Uterus (tissue), 2 donors: ENCODE data around the gene UQCRC1.

Experiments
- CTCF ChIP-seq, 4 experiments: fragments of 200-600 bp in 2 of 4; fragments of 450-650 bp in 2 of 4; sonication (generic) in 2 of 4; IDR thresholded peaks; one replicate each; pipeline ENCODE4 v1.5.1; 2016 to 2019; ENCODE audit warnings: antibody characterized with exemption in 4 of 4, mild to moderate bottlenecking in 2 of 4, moderate library complexity in 1 of 4
- POLR2A ChIP-seq, 2 donors: fragments of 450-650 bp; IDR thresholded peaks; one replicate each; pipeline ENCODE4 v1.6.1; 2016; ENCODE audit warnings: antibody characterized with exemption in 2 of 2, mild to moderate bottlenecking in 1 of 2, moderate library complexity in 1 of 2

- TF ChIP-seq CTCF (IDR thresholded peaks at IDR 0.05) (no peak), POLR2A (IDR thresholded peaks at IDR 0.05) (no peak)
Measured at GRCh38 chr3:48655063-48655462, 45.6 kb upstream of the UQCRC1 start.
